PFSK-1 (cell line): ENCODE results near the gene YY2.

Experiments used
- FOXP2 ChIP-seq: optimal IDR thresholded peaks from 2 replicates; pipeline ENCODE3; 2011; ENCODE audit warnings: borderline replicate concordance, control low read depth, inconsistent platforms; ENCODE audit not compliant: insufficient read depth; ENCODE audit errors: extremely low read length, extremely low read depth
- POLR2AphosphoS5 ChIP-seq: IDR thresholded peaks from 2 replicates; pipeline ENCODE4 v1.6.1; 2012; ENCODE audit warnings: low read depth, mild to moderate bottlenecking, control low read depth, low read length, moderate library complexity
- SIN3A ChIP-seq: IDR thresholded peaks from 2 replicates; pipeline ENCODE4 v1.6.1; 2012; ENCODE audit warnings: mild to moderate bottlenecking, low read length, moderate library complexity, borderline replicate concordance; ENCODE audit not compliant: insufficient read depth
- TAF1 ChIP-seq: IDR thresholded peaks from 2 replicates; pipeline ENCODE4 v1.6.1; 2012; ENCODE audit warnings: low read length, control low read depth, borderline replicate concordance; ENCODE audit not compliant: insufficient read depth
- TF ChIP-seq, protein P1 (sequence below), 2 experiments: IDR thresholded peaks; 2 replicates each; pipeline versions ENCODE4 v1.6.1 to v1.8.0; 2011 to 2012; ENCODE audit warnings: low read depth in 2 of 2, low read length in 2 of 2, control low read depth in 1 of 2, inconsistent platforms in 1 of 2, mild to moderate bottlenecking in 1 of 2, moderate library complexity in 1 of 2; ENCODE audit not compliant: insufficient read depth in 1 of 2

YY2 gene

DNA sequence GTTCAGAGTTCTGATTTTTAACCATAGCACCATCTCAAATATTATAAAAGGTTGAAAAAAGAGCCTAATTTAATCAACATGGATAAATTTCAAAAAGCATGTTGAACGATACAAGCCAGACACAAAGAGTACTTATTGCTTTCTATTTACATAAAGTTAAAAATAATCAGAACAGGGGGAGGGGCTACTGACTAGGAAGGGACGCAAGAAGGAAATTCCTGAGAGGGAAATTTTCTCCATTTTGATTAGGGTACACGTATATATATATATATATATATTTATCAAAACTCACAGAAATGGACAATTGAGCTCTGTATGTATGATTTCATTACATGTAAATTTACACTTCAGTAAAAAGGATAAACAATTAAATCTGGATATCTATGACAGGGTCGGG is 16.9 kb upstream of the YY2 start:
- TF ChIP-seq TAF1 (no peak), SIN3A (no peak), POLR2AphosphoS5 (no peak), FOXP2 (no peak)
- TF ChIP-seq, protein P1, sequence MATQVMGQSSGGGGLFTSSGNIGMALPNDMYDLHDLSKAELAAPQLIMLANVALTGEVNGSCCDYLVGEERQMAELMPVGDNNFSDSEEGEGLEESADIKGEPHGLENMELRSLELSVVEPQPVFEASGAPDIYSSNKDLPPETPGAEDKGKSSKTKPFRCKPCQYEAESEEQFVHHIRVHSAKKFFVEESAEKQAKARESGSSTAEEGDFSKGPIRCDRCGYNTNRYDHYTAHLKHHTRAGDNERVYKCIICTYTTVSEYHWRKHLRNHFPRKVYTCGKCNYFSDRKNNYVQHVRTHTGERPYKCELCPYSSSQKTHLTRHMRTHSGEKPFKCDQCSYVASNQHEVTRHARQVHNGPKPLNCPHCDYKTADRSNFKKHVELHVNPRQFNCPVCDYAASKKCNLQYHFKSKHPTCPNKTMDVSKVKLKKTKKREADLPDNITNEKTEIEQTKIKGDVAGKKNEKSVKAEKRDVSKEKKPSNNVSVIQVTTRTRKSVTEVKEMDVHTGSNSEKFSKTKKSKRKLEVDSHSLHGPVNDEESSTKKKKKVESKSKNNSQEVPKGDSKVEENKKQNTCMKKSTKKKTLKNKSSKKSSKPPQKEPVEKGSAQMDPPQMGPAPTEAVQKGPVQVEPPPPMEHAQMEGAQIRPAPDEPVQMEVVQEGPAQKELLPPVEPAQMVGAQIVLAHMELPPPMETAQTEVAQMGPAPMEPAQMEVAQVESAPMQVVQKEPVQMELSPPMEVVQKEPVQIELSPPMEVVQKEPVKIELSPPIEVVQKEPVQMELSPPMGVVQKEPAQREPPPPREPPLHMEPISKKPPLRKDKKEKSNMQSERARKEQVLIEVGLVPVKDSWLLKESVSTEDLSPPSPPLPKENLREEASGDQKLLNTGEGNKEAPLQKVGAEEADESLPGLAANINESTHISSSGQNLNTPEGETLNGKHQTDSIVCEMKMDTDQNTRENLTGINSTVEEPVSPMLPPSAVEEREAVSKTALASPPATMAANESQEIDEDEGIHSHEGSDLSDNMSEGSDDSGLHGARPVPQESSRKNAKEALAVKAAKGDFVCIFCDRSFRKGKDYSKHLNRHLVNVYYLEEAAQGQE (IDR thresholded peaks at IDR 0.05; ENCODE audit: insufficient read depth in 1 of 2, low read depth in 2 of 2, low read length in 2 of 2) = no peak

DNA sequence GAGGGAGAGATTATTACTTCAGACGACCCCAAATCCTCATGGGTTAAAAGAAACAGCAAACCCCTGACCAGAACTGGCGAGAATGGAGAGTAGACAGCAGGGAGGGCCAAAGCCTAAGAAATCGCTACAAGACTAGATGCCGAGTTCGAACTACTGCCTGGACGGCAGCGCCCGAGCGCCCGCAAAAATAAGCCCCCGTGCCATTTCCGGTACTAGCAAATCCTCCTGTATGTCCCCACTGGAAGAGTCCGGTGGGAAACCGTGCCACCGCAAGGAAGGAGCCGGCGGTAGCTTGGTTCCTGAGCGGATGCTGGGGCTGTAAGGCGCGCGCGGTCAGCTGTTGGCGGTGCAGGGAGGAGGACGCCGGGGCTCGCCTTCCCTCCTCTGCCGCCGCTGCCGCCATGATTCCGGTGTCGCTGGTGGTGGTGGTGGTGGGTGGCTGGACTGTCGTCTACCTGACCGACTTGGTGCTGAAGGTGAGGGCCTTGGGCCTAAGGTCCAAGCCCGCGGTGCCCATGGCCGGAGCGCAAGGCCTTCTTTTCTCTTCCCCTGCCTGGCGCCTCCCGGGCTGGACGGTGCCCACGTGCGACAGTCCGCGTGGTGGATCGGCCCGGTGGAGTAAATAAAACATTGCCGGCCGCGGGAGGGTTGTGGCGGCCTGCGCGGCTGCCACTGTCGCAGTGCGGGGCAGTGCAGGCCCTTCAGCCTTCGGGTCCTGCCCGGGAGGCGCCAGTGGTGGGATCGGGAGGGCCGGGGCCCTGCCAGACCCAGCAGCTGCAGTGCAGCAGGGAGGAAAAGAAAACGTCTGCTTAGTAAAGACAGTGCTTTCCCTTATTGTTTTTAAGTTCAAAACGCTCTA is 16.2 kb upstream of the YY2 start, which contains the start of gene MBTPS2:
TSS of gene MBTPS2 (plus strand) at position 284 of the 859 bp plus-strand sequence. CDS start at position 402, 118 bp downstream.
- TF ChIP-seq POLR2AphosphoS5 = peak; percentile 65
- peak; percentile 99 for TF ChIP-seq TAF1
- TF ChIP-seq SIN3A = peak; percentile 74; the same call in 1 of the 2 replicates
- peak; percentile 67 for TF ChIP-seq FOXP2
- TF ChIP-seq, protein P1 (IDR thresholded peaks at IDR 0.05; ENCODE audit: insufficient read depth in 1 of 2, low read depth in 2 of 2, low read length in 2 of 2) = peak; percentile 56 to 66; a peak in 3 of 4 replicates

DNA sequence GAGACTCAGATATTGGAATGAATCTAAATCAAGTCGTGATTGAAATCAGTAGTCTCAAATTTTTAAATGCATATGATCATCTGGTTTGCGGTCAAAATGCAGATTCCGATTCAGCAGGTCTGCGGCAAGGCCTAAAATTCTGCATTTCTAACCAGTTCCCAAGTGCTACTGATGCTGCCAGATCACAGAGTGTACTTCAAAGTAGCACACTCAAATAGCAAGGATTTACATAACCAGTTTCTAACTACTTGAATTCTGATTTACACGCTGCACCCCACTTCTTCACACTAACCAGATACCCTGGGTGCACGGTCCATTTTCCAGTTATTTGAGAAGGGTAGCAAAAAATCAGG is 15.6 kb upstream of the YY2 start:
- TF ChIP-seq, protein P1 (IDR thresholded peaks at IDR 0.05; ENCODE audit: insufficient read depth in 1 of 2, low read depth in 2 of 2, low read length in 2 of 2) = no peak
- no peak for TF ChIP-seq FOXP2
- TF ChIP-seq TAF1 = no peak
- no peak for TF ChIP-seq POLR2AphosphoS5
- TF ChIP-seq SIN3A = no peak

DNA sequence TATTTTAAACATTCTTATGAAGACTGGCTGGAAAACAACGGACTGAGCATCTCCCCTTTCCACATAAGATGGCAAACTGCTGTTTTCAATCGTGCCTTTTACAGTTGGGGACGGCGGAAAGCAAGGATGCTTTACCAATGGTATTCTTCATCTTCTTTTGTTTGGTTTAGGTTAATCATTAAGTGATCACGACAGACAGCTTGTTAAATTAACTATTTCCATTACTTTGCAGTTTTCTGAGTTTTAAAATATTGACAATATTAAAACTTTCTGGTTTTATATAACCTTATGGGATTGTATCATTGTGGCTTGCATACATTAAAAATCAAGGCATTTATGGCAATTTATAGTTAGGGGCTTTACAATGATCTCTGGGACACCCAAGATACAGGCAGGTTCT is 12.6 kb upstream of the YY2 start:
- TF ChIP-seq TAF1 = no peak
- no peak for TF ChIP-seq SIN3A
- TF ChIP-seq FOXP2 = no peak
- no peak for TF ChIP-seq POLR2AphosphoS5

DNA sequence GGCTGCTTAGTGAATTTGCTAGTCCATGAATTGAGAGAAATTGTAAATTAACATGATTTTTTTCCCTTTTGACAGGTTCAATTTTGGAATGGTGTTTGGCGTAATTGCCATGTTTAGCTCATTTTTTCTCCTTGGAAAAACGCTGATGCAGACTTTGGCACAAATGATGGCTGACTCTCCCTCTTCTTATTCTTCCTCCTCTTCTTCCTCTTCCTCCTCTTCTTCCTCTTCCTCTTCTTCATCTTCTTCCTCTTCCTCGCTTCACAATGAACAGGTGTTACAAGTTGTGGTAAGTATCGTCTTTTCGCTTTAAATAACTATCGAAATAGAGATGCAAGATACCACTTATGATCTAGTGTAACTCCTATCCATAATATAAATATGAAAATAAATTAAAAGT is 10.7 kb upstream of the YY2 start:
- TF ChIP-seq SIN3A (no peak), POLR2AphosphoS5 (no peak), FOXP2 (no peak), TAF1 (no peak)
- TF ChIP-seq, protein P1 (IDR thresholded peaks at IDR 0.05; ENCODE audit: insufficient read depth in 1 of 2, low read depth in 2 of 2, low read length in 2 of 2) = no peak
